Liver (tissue), 9 donors: Measurements from ENCODE around the gene PDXDC1. TPM values are rescaled to one million over a fixed set of nuclear protein-coding genes. Genes with fewer than 3 reads are reported as not detected.
A peak's percentile ranks its signal among the peaks of the same experiment; 100 is the strongest.
"Not testable (repeated sequence)": the region's sequence is repeated elsewhere in the genome, so short reads cannot be mapped to it uniquely, and the experiment has no call there.

Experiments
- DNase-seq: peaks from one replicate; pipeline ENCODE4 v3.0.0-alpha.2; 2017; ENCODE audit warnings: low spot score
- H3K27ac ChIP-seq, 2 donors: one replicate each; pipeline ENCODE4 v1.7.0; 2013; ENCODE audit warnings: inconsistent platforms in 2 of 2, low read length in 2 of 2, control low read depth in 1 of 2, low read depth in 1 of 2, mild to moderate bottlenecking in 1 of 2
- H3K27me3 ChIP-seq, 4 donors: one replicate each; pipeline versions ENCODE4 v1.6.1 to v1.7.0; 2013; ENCODE audit warnings: low read length in 3 of 4, inconsistent platforms in 1 of 4, mild to moderate bottlenecking in 1 of 4, moderate library complexity in 1 of 4; ENCODE audit not compliant: control insufficient read depth in 4 of 4, insufficient read depth in 4 of 4
- H3K36me3 ChIP-seq, 4 donors: one replicate each; pipeline versions ENCODE4 v1.6.1 to v1.7.0; 2013; ENCODE audit warnings: low read length in 3 of 4, mild to moderate bottlenecking in 3 of 4, low read depth in 1 of 4, moderate library complexity in 1 of 4; ENCODE audit not compliant: control insufficient read depth in 4 of 4, insufficient read depth in 3 of 4
- H3K4me1 ChIP-seq, 4 donors: one replicate each; pipeline versions ENCODE4 v1.6.1 to v1.7.0; 2013; ENCODE audit warnings: low read length in 3 of 4, mild to moderate bottlenecking in 3 of 4, moderate library complexity in 1 of 4; ENCODE audit not compliant: control insufficient read depth in 4 of 4, insufficient read depth in 4 of 4
- H3K4me3 ChIP-seq, 3 donors: one replicate each; pipeline versions ENCODE4 v1.6.1 to v1.7.0; 2013; ENCODE audit warnings: low read length in 3 of 3, control low read depth in 1 of 3, low read depth in 1 of 3, mild to moderate bottlenecking in 1 of 3
- H3K9ac ChIP-seq, 2 donors: one replicate each; pipeline ENCODE4 v1.7.0; 2013; ENCODE audit warnings: low read length in 2 of 2, mild to moderate bottlenecking in 2 of 2, moderate library complexity in 2 of 2, control low read depth in 1 of 2, low read depth in 1 of 2
- H3K9me3 ChIP-seq, 4 donors: one replicate each; pipeline versions ENCODE4 v1.6.1 to v1.7.0; 2013; ENCODE audit warnings: low read length in 3 of 4; ENCODE audit not compliant: control insufficient read depth in 4 of 4
- WGBS: extraction: QIAGEN DNeasy Blood & Tissue Kit; methylation state at CpG from one replicate; pipeline ENCODE4 v1.1.7; 2013; 5-methylcytosine and 5-hydroxymethylcytosine counted together
- polyA plus RNA-seq, 2 donors: library from polyadenylated mRNA; stranded (reverse) in 1 of 2; unstranded in 1 of 2; fragments of 200-250 nt in 1 of 2; fragments of >200 nt in 1 of 2; fragmentation: Nextera tagmentation in 1 of 2; extraction: Ambion mirVana in 1 of 2; gene quantifications; one replicate each; pipeline versions ENCODE4 v1.2.1 to v1.2.3, GENCODE V29; 2013 to 2015
- total RNA-seq, 2 donors: library from RNA; depleted of rRNA; stranded (reverse); fragments of >200 nt; gene quantifications; one replicate each; pipeline ENCODE4 v1.2.3, GENCODE V29; 2014
- donor health status: healthy.
- donor health status: healthy.
- donor health status: healthy.
- donor health status: healthy.
- donor health status: healthy.

Gene PDXDC1
- total and polyA plus RNA-seq, 4 donors = 44.7 to 165 (median 58.0) TPM

DNA sequence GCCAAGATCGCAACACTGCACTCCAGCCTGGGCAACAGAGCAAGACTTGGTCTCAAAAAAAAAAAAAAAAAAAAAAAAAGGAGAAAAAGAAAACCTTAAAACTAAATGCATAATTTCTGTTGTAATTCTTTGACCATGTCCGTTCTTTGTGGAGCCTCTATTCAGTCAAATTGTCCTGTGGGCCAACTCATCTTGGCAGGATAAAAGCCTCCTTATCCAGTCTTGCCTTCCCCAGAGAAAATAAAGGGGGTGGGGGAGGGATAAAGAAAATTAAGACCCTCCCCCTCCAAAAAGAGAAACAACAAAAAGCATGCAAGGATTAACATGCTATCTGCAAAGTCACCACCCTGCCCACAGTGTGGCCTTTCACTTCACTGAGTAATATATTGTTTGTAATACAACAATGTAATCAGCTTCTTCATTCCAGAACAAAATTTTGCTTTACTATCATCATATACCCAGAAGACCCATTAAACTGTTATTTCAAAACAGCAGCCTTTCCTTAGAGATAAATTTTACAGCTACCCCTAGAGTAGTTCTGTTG is 124.6 kb downstream of the PDXDC1 start:
- H3K27ac ChIP-seq, H3K4me1 ChIP-seq, DNase-seq, H3K9me3 ChIP-seq, H3K27me3 ChIP-seq, H3K9ac ChIP-seq, H3K4me3 ChIP-seq, H3K36me3 ChIP-seq: not testable (repeated sequence)
- 94% methylated on average over 2 of the region's 2 CpGs for WGBS

DNA sequence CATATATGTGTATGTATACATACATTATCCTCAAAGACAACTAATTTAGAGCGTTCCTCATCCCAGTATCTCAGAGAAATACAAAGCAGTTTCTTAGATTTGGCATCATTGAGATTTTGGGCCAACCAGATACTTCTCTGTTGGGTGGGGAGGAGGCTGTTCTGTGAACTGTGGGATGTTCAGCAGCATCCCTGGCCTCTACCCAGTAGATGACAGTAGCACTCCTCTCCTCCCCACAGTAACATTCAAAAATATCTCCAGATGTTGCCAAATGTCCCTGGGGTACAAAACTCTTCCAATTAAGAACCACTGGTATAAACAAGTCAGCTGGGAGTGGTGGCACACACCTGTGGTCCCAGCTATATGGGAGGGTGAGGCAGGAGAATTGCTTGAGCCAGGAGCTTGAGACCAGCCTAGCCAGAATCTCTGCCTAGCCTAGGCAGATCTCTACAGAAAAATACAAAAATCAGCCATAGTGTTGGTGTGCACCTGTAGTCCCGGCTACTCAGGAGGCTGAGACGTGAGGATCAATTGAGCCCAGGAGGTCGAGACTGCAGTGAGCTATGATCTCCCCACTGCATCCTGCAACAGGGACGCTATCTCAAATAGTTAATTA is 125.7 kb downstream of the PDXDC1 start:
- 87% methylated on average over 5 of the region's 5 CpGs for WGBS
- not testable (repeated sequence) for H3K4me1 ChIP-seq, H3K36me3 ChIP-seq, H3K27ac ChIP-seq, H3K27me3 ChIP-seq, DNase-seq, H3K9me3 ChIP-seq, H3K4me3 ChIP-seq, H3K9ac ChIP-seq

DNA sequence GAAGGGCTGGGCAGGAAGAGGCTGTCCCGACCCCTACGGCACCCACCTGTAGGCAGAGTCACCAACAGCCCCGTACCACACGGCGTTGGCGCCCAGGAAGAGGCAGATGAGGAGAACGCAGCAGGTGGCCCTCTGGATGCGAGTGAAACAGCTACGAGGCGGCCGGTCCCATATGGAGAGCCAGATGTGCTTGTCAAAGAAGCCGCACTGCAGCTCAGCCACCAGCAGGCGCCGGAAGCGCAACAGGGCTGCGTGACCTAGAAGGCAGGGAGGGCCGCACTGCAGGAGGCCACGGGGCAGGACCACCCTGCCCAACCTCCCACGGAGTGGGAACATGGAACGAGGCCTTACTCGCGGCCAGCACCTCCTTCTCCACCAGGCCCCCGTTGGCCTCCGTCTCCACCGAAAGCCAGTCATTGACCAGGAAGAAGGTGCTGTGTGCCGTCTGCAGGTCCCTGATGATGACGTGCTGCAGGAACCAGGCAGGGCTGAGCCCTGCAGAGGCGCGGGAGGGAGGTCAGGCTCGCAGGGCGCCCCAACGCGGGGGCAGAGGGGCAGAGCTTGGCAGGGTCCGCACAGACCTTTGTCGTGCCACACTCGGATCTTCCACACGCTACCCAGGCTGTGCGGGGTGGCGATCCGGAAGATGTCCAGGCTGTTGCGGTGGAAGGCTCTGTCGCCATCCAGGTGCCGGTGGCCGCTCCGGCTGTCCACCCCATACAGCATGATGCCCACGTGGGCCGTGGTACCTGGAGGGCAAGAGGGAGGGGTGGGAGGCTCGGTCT is 153.0 kb downstream of the PDXDC1 start:
- not testable (repeated sequence) for H3K9me3 ChIP-seq, H3K4me3 ChIP-seq, H3K36me3 ChIP-seq, H3K27ac ChIP-seq, DNase-seq, H3K27me3 ChIP-seq, H3K4me1 ChIP-seq, H3K9ac ChIP-seq
- 98% methylated on average over 34 of the region's 48 CpGs for WGBS

DNA sequence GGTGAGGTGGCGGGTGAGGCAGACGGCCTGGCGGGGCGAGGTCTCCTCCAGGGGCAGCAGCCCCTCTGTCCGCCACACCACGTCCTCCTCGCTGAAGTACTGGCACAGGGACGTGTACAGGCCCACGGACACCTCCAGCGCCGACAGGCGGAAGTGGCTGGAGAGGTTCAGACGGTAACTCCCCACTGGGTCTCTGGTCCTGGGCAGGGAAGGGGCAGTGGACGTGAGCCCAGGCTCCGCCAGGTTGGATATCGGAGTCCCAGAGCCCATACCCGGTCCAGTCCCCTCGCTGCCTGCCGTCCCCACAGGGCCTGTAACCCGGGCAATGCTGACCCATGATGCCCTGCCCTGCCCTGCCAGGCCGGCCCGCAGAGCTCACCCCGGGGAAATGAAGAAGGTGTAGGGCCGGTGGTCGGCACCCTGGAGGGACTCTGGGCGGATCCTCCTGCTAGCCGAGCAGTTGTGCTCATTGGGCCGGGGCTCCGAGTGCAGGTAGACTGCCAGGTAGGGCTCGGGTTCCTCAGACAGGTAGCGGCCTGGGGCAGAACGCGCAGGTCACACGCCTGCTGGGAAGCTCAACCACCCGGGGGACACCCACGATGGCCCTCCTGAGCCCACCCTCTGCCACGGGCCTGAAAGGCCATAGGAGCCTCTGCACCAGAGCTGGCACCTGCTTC is 155.6 kb downstream of the PDXDC1 start:
- H3K9me3 ChIP-seq, H3K4me1 ChIP-seq, H3K9ac ChIP-seq, H3K4me3 ChIP-seq, H3K27me3 ChIP-seq, H3K27ac ChIP-seq, H3K36me3 ChIP-seq: not testable (repeated sequence)
- 98% methylated on average over 26 of the region's 37 CpGs for WGBS
- peak; percentile 23 for DNase-seq

- H3K27ac ChIP-seq, H3K9ac ChIP-seq, DNase-seq, H3K4me1 ChIP-seq, H3K36me3 ChIP-seq, H3K27me3 ChIP-seq, H3K9me3 ChIP-seq, H3K4me3 ChIP-seq: not testable (repeated sequence)
- WGBS = 95% methylated on average over 43 of the region's 51 CpGs
Measured at GRCh38 chr16:15130943-15131700, 156.3 kb downstream of the PDXDC1 start.

DNA sequence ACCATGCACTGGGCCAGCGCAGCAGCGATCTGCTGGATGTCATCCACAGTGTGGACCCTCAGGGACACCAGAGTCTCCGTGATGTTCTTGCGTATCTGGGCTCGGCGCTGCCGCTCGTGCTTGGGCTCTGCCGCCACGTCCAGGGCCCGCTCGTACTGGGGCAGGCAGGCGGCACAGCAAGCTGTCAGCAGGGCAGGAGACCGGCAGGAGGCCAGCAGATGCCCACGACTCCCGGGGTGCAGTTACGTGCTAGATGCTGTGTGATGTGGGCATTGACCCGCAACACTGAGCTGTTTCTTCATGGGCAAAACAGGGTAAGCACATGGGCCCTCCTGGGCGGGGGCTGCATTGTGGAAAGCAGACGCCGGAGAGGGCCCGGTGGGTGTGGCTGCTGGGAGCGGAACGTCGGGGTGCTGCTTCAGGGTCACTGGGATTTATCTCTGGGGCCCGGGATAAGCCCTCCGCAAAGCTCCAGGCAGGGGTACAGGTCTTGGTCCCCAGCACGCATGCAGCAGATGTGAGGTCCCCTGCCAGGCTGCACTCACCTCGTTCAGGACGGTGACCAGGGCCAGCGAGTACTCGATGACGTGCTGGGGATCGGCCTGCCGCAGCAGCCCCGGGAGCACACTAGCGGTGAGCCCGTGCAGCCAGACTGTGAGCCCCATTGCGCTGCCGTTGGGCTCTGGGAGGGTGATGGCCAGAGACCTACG is 158.0 kb downstream of the PDXDC1 start:
- H3K27ac ChIP-seq, H3K9ac ChIP-seq, H3K27me3 ChIP-seq, H3K4me3 ChIP-seq, H3K36me3 ChIP-seq, H3K9me3 ChIP-seq, H3K4me1 ChIP-seq, DNase-seq: not testable (repeated sequence)
- WGBS = 96% methylated on average over 32 of the region's 41 CpGs

- not testable (repeated sequence) for DNase-seq, H3K4me3 ChIP-seq, H3K9me3 ChIP-seq, H3K27me3 ChIP-seq, H3K9ac ChIP-seq, H3K4me1 ChIP-seq, H3K27ac ChIP-seq, H3K36me3 ChIP-seq
- 97% methylated on average over 17 of the region's 31 CpGs for WGBS
Measured at GRCh38 chr16:15133554-15133953, 158.7 kb downstream of the PDXDC1 start.
